HepG2 (cell line): ENCODE measurements around the gene GDPD4. TPM values are rescaled to one million over a fixed set of nuclear protein-coding genes. Genes with fewer than 3 reads are reported as not detected.

Experiments used
- ATAC-seq: fragments of 200-7000 bp; cut with Tn5 transposase; 3 replicates; pipeline ENCODE4 v1.9.1; 2020; ENCODE audit warnings: mild to moderate bottlenecking, moderate library complexity
- BruUV-seq: library from RNA; stranded (reverse); fragments of 400-500 nt; replicated peaks from 2 replicates; lab custom pipeline; 2021; lab: Mats Ljungman, UMichigan
- CTCF ChIA-PET: fragments of 300-600 bp; formaldehyde crosslinking; extraction: SDS; loops from one replicate; lab custom pipeline; 2021; ENCODE audit warnings: low total read pairs, inconsistent platforms, low intra/inter-chr PET ratio; lab: Yijun Ruan, JAX
- POLR2A ChIA-PET: fragments of 350-600 bp; sonication (Branson Sonifier 250); formaldehyde crosslinking; loops from one replicate; lab custom pipeline; 2020; ENCODE audit warnings: antibody characterized with exemption, inconsistent platforms; lab: Yijun Ruan, JAX
- DNase-seq: peaks from one replicate; pipeline ENCODE4 v3.0.0-alpha.2; 2015; ENCODE audit warnings: low spot score
- FAIRE-seq: peaks from 3 replicates; lab custom pipeline; 2011; peaks lifted over from hg19 to GRCh38; lab: Jason Lieb, UNC
- H2AFZ ChIP-seq: one replicate; pipeline ENCODE4 v1.6.1; 2011; ENCODE audit warnings: low read length, inconsistent platforms
- H3K27ac ChIP-seq: fragments of 300-600 bp; 3 replicates; pipeline ENCODE4 v1.8.0; 2011; ENCODE audit warnings: mixed run types, mild to moderate bottlenecking, mixed read lengths, low read length, inconsistent platforms; ENCODE audit not compliant: insufficient read depth; ENCODE audit errors: extremely low read length
- H3K27me3 ChIP-seq, 2 experiments: fragments of 200-600 bp in 1 of 2; 2 replicates in 1 of 2; 3 replicates in 1 of 2; pipeline versions ENCODE4 v1.6.0 to v1.8.0; 2011; ENCODE audit warnings: low read length in 2 of 2, mild to moderate bottlenecking in 2 of 2, moderate library complexity in 2 of 2, inconsistent platforms in 1 of 2; ENCODE audit not compliant: insufficient read depth in 2 of 2, control insufficient read depth in 1 of 2
- H3K36me3 ChIP-seq, 2 experiments: fragments of 200-600 bp in 1 of 2; replicated peaks in 1 of 2; 2 replicates in 1 of 2; 3 replicates in 1 of 2; pipeline versions ENCODE4 v1.5.1 to v1.8.0; 2011; ENCODE audit warnings: low read length in 2 of 2, inconsistent platforms in 1 of 2; ENCODE audit not compliant: insufficient read depth in 2 of 2, control insufficient read depth in 1 of 2
- H3K4me1 ChIP-seq: 2 replicates; pipeline ENCODE4 v1.5.1; 2012; ENCODE audit warnings: low read length, inconsistent platforms; ENCODE audit not compliant: insufficient read depth
- H3K4me2 ChIP-seq: 2 replicates; pipeline ENCODE4 v1.6.0; 2011; ENCODE audit warnings: low read depth, low read length, inconsistent platforms
- H3K4me3 ChIP-seq, 3 experiments: fragments of 200-600 bp in 1 of 3; sonication (generic), shearing (Covaris generic) in 1 of 3; replicated peaks in 1 of 3; 2 replicates each; pipeline ENCODE4 v1.5.1; 2011 to 2016; ENCODE audit warnings: low read length in 3 of 3, inconsistent platforms in 2 of 3, low read depth in 2 of 3, mild to moderate bottlenecking in 2 of 3, control low read depth in 1 of 3, mixed read lengths in 1 of 3; ENCODE audit not compliant: insufficient read depth in 1 of 3
- H3K79me2 ChIP-seq: one replicate; pipeline ENCODE4 v1.6.1; 2011; ENCODE audit warnings: low read length, inconsistent platforms; ENCODE audit not compliant: insufficient read depth
- H3K9ac ChIP-seq: 2 replicates; pipeline ENCODE4 v1.6.0; 2011; ENCODE audit warnings: mild to moderate bottlenecking, low read depth, low read length, inconsistent platforms; ENCODE audit not compliant: insufficient read depth
- H3K9me3 ChIP-seq: 2 replicates; pipeline ENCODE4 v1.5.1; 2012; ENCODE audit warnings: mild to moderate bottlenecking, low read length
- H4K20me1 ChIP-seq: 2 replicates; pipeline ENCODE4 v1.6.0; 2011; ENCODE audit warnings: inconsistent platforms, mild to moderate bottlenecking, low read length, moderate library complexity; ENCODE audit not compliant: insufficient read depth
- DMAP1 ChIP-seq: IDR thresholded peaks from 2 replicates; pipeline ENCODE4 v1.6.1; 2016
- GFI1 ChIP-seq: sonication (generic); formaldehyde crosslinking; IDR thresholded peaks from 2 replicates; pipeline ENCODE4 v1.5.0; 2020; ENCODE audit warnings: missing genetic modification reagents, mild to moderate bottlenecking, borderline replicate concordance
- KLF12 ChIP-seq: sonication (generic); formaldehyde crosslinking; IDR thresholded peaks from 2 replicates; pipeline ENCODE4 v1.4.0; 2020; ENCODE audit warnings: missing genetic modification reagents, borderline replicate concordance
- NFYC ChIP-seq: IDR thresholded peaks from 2 replicates; pipeline ENCODE4 v1.6.1; 2016; ENCODE audit warnings: missing genetic modification reagents, missing compliant biosample characterization
- PAX8 ChIP-seq: sonication (generic); formaldehyde crosslinking; IDR thresholded peaks from 2 replicates; pipeline ENCODE4 v1.8.0; 2022; ENCODE audit warnings: mild to moderate bottlenecking, missing genetic modification reagents, borderline replicate concordance
- SNAI1 ChIP-seq: sonication (generic); formaldehyde crosslinking; IDR thresholded peaks from 2 replicates; pipeline ENCODE4 v1.5.0; 2020; ENCODE audit warnings: mild to moderate bottlenecking, missing genetic modification reagents, borderline replicate concordance
- YEATS4 ChIP-seq: sonication (generic); formaldehyde crosslinking; IDR thresholded peaks from 2 replicates; pipeline ENCODE4 v1.4.0; 2020; ENCODE audit warnings: missing genetic modification reagents, borderline replicate concordance
- ZFP37 ChIP-seq: sonication (generic); formaldehyde crosslinking; IDR thresholded peaks from 2 replicates; pipeline ENCODE4 v1.4.0; 2020; ENCODE audit warnings: missing genetic modification reagents, borderline replicate concordance
- ZNF629 ChIP-seq: sonication (generic); formaldehyde crosslinking; conservative IDR thresholded peaks from 2 replicates; pipeline ENCODE4 v1.5.0; 2020; ENCODE audit warnings: missing genetic modification reagents
- ZNF784 ChIP-seq: sonication (generic); formaldehyde crosslinking; IDR thresholded peaks from 2 replicates; pipeline ENCODE4 v1.5.1; 2020; ENCODE audit warnings: missing genetic modification reagents, mild to moderate bottlenecking, borderline replicate concordance
- ZNF850 ChIP-seq: sonication (generic); formaldehyde crosslinking; conservative IDR thresholded peaks from 2 replicates; pipeline ENCODE4 v1.9.0; 2021; ENCODE audit warnings: mild to moderate bottlenecking, missing genetic modification reagents
- ZSCAN9 ChIP-seq: IDR thresholded peaks from 2 replicates; pipeline ENCODE4 v1.6.1; 2016; ENCODE audit warnings: borderline replicate concordance
- WGBS: methylation state at CpG from one replicate; pipeline ENCODE4 v1.1.6; 2017; ENCODE audit warnings: low lambda C conversion rate; 5-methylcytosine and 5-hydroxymethylcytosine counted together
- in situ Hi-C: cut with HindIII; loops from 2 replicates; pipeline ENCODE4 v1.10.0; 2017; ENCODE audit warnings: low pct_unique_long_range_greater_than_20kb; ENCODE audit not compliant: extremely low pct_ligation_motif_present
- intact Hi-C: fragments of 100-400 bp; cut with micrococcal nuclease; formaldehyde crosslinking; loops from one replicate; pipeline ENCODE4 v1.10.0; 2022; ENCODE audit not compliant: unreplicated experiment
- polyA plus RNA-seq, 8 experiments: library from polyadenylated mRNA; depleted of rRNA in 3 of 8; stranded (reverse) in 7 of 8; unstranded in 1 of 8; fragments of >200 nt; fragmentation: Illumina TruSeq in 4 of 8; extraction: Trizol in 4 of 8; gene quantifications; 2 replicates each; pipeline versions ENCODE4 v1.2.1 to v1.2.3, GENCODE V29; 2011 to 2016; ENCODE audit warnings: low read depth in 4 of 8, missing spikeins in 1 of 8, mixed read lengths in 1 of 8; ENCODE audit not compliant: insufficient read depth in 1 of 8
- total RNA-seq, 5 experiments: library from RNA; depleted of rRNA; stranded (reverse); fragments of >200 nt; fragmentation: Illumina TruSeq; extraction: Trizol; gene quantifications; 2 replicates each; pipeline ENCODE4 v1.2.3, GENCODE V29; 2016; ENCODE audit warnings: low read depth in 1 of 5
- TF ChIP-seq, protein P1 (sequence below): sonication (generic); formaldehyde crosslinking; IDR thresholded peaks from 2 replicates; pipeline ENCODE4 v1.4.0; 2020; ENCODE audit warnings: missing genetic modification reagents, borderline replicate concordance
- TF ChIP-seq, protein P2 (sequence below): sonication (generic); formaldehyde crosslinking; IDR thresholded peaks from 2 replicates; pipeline ENCODE4 v1.9.0; 2021; ENCODE audit warnings: missing genetic modification reagents, mild to moderate bottlenecking, borderline replicate concordance

GDPD4 gene
- total and polyA plus RNA-seq, 2 of the 13 experiments (the other 11 are each of a cell fraction or from before 2014, with no cell fraction given), result not detected

DNA sequence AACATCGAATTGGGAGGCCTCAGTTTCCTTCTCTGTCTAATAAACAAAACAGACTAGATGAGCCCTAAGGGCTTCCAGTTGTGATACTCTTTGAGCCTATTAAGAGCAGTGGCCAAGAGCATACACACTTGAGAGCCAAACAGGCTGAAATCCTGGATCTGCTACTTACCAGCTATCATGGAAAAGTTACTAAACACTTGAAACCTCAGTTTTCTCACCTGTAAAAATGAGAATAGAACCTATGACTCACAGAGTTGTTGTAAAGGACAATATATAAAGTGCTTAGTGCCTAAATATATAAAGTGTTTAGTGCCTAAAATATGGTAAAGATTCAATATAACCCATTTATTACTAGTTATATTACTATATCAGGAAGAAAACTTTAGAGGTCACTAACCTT is 23.7 kb upstream of the GDPD4 start:
- H3K27ac ChIP-seq, result no peak overlapping the region
- H3K4me1 ChIP-seq, result no peaks in the 10 kb centered on the region
- no peaks in the 10 kb centered on the region for H4K20me1 ChIP-seq
- H3K9ac ChIP-seq, result no peak overlapping the region
- no TSS peak for BruUV-seq
- H3K27me3 ChIP-seq, result no peaks in the 10 kb centered on the region
- no peaks in the 10 kb centered on the region for H3K9me3 ChIP-seq
- in situ Hi-C loops, result no loop called here
- intact Hi-C loops, result no loop called here
- no peak for DNase-seq
- ChIA-PET CTCF (no interaction called here), POLR2A (no interaction called here)
- H3K4me3 ChIP-seq, result no peak overlapping the region
- no peaks in the 10 kb centered on the region for H3K36me3 ChIP-seq
- 0% methylated on average over 1 of the region's 1 CpG for WGBS
- no peak overlapping the region for H2AFZ ChIP-seq
- TF ChIP-seq, protein P1, sequence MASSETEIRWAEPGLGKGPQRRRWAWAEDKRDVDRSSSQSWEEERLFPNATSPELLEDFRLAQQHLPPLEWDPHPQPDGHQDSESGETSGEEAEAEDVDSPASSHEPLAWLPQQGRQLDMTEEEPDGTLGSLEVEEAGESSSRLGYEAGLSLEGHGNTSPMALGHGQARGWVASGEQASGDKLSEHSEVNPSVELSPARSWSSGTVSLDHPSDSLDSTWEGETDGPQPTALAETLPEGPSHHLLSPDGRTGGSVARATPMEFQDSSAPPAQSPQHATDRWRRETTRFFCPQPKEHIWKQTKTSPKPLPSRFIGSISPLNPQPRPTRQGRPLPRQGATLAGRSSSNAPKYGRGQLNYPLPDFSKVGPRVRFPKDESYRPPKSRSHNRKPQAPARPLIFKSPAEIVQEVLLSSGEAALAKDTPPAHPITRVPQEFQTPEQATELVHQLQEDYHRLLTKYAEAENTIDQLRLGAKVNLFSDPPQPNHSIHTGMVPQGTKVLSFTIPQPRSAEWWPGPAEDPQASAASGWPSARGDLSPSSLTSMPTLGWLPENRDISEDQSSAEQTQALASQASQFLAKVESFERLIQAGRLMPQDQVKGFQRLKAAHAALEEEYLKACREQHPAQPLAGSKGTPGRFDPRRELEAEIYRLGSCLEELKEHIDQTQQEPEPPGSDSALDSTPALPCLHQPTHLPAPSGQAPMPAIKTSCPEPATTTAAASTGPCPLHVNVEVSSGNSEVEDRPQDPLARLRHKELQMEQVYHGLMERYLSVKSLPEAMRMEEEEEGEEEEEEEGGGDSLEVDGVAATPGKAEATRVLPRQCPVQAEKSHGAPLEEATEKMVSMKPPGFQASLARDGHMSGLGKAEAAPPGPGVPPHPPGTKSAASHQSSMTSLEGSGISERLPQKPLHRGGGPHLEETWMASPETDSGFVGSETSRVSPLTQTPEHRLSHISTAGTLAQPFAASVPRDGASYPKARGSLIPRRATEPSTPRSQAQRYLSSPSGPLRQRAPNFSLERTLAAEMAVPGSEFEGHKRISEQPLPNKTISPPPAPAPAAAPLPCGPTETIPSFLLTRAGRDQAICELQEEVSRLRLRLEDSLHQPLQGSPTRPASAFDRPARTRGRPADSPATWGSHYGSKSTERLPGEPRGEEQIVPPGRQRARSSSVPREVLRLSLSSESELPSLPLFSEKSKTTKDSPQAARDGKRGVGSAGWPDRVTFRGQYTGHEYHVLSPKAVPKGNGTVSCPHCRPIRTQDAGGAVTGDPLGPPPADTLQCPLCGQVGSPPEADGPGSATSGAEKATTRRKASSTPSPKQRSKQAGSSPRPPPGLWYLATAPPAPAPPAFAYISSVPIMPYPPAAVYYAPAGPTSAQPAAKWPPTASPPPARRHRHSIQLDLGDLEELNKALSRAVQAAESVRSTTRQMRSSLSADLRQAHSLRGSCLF (CRISPR knock-in tag), result no peak
- TF ChIP-seq, protein P2, sequence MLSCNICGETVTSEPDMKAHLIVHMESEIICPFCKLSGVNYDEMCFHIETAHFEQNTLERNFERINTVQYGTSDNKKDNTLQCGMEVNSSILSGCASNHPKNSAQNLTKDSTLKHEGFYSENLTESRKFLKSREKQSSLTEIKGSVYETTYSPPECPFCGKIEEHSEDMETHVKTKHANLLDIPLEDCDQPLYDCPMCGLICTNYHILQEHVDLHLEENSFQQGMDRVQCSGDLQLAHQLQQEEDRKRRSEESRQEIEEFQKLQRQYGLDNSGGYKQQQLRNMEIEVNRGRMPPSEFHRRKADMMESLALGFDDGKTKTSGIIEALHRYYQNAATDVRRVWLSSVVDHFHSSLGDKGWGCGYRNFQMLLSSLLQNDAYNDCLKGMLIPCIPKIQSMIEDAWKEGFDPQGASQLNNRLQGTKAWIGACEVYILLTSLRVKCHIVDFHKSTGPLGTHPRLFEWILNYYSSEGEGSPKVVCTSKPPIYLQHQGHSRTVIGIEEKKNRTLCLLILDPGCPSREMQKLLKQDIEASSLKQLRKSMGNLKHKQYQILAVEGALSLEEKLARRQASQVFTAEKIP (CRISPR knock-in tag), result no peak
- TF ChIP-seq NFYC (CRISPR knock-in tag) (no peak), KLF12 (CRISPR knock-in tag) (no peak), YEATS4 (CRISPR knock-in tag) (no peak), ZNF850 (no peak), ZSCAN9 (CRISPR knock-in tag) (no peak), DMAP1 (no peak), ZFP37 (CRISPR knock-in tag) (no peak), PAX8 (CRISPR knock-in tag) (no peak), ZNF784 (CRISPR knock-in tag) (no peak), ZNF629 (CRISPR knock-in tag) (no peak), GFI1 (CRISPR knock-in tag) (no peak), SNAI1 (CRISPR knock-in tag) (no peak)
- FAIRE-seq, result no peak
- no peak for ATAC-seq
- no peak overlapping the region for H3K4me2 ChIP-seq
- no peaks in the 10 kb centered on the region for H3K79me2 ChIP-seq
